HG02852 (cell line): ENCODE data around the gene NUP98.
A peak's percentile ranks its signal among the peaks of the same experiment; 100 is the strongest.
"Not testable (repeated sequence)": the region's sequence is repeated elsewhere in the genome, so short reads cannot be mapped to it uniquely, and the experiment has no call there.

Experiments used
- ATAC-seq: cut with Tn5 transposase; IDR thresholded peaks from one replicate; pipeline ENCODE4 v1.9.1; 2021; ENCODE audit warnings: mild to moderate bottlenecking, moderate library complexity; ENCODE audit not compliant: unreplicated experiment

Gene NUP98

GRCh38 chr11:3802011-3802790 lies 4.8 kb upstream of the NUP98 start:
- no peak for ATAC-seq

- ATAC-seq, result no peak
Observed at GRCh38 chr11:3799873-3800272, 2.5 kb upstream of the NUP98 start.

- ATAC-seq, result no peak
Observed at GRCh38 chr11:3799143-3799542, 1.8 kb upstream of the NUP98 start.

- ATAC-seq, result peak; percentile 39
Observed at GRCh38 chr11:3796801-3797328, 489 bp downstream of the NUP98 start.

GRCh38 chr11:3796346-3796745 lies 1.0 kb downstream of the NUP98 start:
- ATAC-seq, result no peak

GRCh38 chr11:3796002-3796311 lies 1.4 kb downstream of the NUP98 start:
- ATAC-seq, result no peak

- ATAC-seq, result no peak
Observed at GRCh38 chr11:3795131-3796001, 2.0 kb downstream of the NUP98 start.

GRCh38 chr11:3794387-3794786 lies 3.0 kb downstream of the NUP98 start:
- not testable (repeated sequence) for ATAC-seq

GRCh38 chr11:3786781-3787428 lies 10.4 kb downstream of the NUP98 start:
- no peak for ATAC-seq

- no peak for ATAC-seq
Observed at GRCh38 chr11:3783611-3784010, 13.7 kb downstream of the NUP98 start.

GRCh38 chr11:3782963-3783362 lies 14.4 kb downstream of the NUP98 start:
- ATAC-seq, result no peak

GRCh38 chr11:3781423-3781822 lies 15.9 kb downstream of the NUP98 start:
- no peak for ATAC-seq

- no peak for ATAC-seq
Observed at GRCh38 chr11:3775736-3776406, 21.5 kb downstream of the NUP98 start.

GRCh38 chr11:3773180-3773579 lies 24.2 kb downstream of the NUP98 start:
- ATAC-seq, result no peak

GRCh38 chr11:3767536-3767935 lies 29.8 kb downstream of the NUP98 start:
- ATAC-seq, result no peak

- not testable (repeated sequence) for ATAC-seq
Observed at GRCh38 chr11:3766836-3767235, 30.5 kb downstream of the NUP98 start.

GRCh38 chr11:3764266-3764665 lies 33.1 kb downstream of the NUP98 start:
- ATAC-seq, result no peak

GRCh38 chr11:3755151-3755550 lies 42.2 kb downstream of the NUP98 start:
- no peak for ATAC-seq

- ATAC-seq, result no peak
Observed at GRCh38 chr11:3753110-3753509, 44.2 kb downstream of the NUP98 start.

GRCh38 chr11:3747704-3748103 lies 49.6 kb downstream of the NUP98 start:
- ATAC-seq, result no peak

- no peak for ATAC-seq
Observed at GRCh38 chr11:3745161-3745560, 52.2 kb downstream of the NUP98 start.
